SK-N-MC (cell line): Measurements from ENCODE around the gene TP53RK.

Experiments
- EZH2 ChIP-seq: fragments of 200-600 bp; sonication (generic); IDR thresholded peaks from one replicate; pipeline ENCODE4 v1.6.1; 2017; ENCODE audit warnings: antibody characterized with exemption
- POLR2AphosphoS5 ChIP-seq: IDR thresholded peaks from 2 replicates; pipeline ENCODE4 v1.6.1; 2012; ENCODE audit warnings: mild to moderate bottlenecking, low read depth, low read length, borderline replicate concordance

- TF ChIP-seq POLR2AphosphoS5 (no peak), EZH2 (no peak)
These were observed 21.1 kb upstream of the TP53RK start for GRCh38 chr20:46710153-46710913.
